HG03064 (cell line): Measurements from ENCODE around the gene SHISA7.

Experiments
- ATAC-seq: cut with Tn5 transposase; IDR thresholded peaks from one replicate; pipeline ENCODE4 v1.9.1; 2021; ENCODE audit warnings: low read depth; ENCODE audit not compliant: unreplicated experiment

Gene SHISA7

DNA sequence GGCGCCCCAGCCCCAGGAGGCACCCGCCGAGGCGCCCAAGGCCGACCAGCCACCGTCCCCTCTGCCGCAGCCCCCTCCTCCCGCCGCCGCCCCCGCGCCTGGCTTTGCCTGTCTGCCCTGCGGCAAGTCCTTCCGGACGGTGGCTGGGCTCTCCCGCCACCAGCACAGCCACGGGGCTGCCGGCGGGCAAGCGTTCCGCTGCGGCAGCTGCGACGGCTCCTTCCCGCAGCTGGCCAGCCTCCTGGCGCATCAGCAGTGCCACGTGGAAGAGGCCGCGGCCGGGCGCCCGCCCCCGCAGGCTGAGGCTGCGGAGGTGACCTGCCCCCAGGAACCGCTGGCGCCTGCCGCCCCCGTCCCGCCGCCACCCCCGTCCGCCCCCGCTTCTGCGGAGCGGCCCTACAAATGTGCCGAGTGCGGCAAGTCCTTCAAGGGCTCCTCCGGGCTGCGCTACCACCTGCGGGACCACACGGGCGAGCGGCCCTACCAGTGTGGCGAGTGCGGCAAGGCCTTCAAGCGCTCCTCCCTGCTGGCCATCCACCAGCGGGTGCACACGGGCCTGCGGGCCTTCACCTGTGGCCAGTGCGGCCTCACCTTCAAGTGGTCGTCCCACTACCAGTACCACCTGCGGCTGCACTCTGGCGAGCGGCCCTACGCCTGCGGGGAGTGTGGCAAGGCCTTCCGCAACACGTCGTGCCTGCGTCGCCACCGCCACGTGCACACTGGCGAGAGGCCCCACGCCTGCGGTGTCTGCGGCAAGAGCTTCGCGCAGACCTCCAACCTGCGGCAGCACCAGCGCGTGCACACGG lies 39.3 kb upstream of the SHISA7 start:
- ATAC-seq, result no peak

- no peak for ATAC-seq
Measured at GRCh38 chr19:55481794-55482155, 38.7 kb upstream of the SHISA7 start.

DNA sequence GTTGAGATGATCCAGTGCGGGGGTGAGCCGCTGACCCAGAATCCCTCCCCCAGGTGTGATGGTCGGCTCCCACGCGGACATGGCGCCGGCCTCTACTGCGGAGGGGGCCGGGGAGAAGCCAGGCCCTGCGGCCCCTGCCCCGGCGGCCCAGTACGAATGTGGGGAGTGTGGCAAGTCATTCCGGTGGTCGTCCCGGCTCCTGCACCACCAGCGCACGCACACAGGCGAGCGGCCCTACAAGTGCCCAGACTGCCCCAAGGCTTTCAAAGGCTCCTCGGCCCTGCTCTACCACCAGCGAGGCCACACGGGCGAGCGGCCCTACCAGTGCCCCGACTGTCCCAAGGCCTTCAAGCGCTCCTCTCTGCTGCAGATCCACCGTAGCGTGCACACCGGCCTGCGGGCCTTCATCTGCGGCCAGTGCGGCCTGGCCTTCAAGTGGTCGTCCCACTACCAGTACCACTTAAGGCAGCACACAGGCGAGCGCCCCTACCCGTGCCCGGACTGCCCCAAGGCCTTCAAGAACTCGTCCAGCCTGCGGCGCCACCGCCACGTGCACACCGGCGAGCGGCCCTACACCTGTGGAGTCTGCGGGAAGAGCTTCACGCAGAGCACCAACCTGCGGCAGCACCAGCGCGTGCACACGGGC lies 38.2 kb upstream of the SHISA7 start:
- no peak for ATAC-seq

- ATAC-seq, result no peak
Measured at GRCh38 chr19:55479451-55480230, 36.5 kb upstream of the SHISA7 start.

GRCh38 chr19:55479045-55479444 lies 35.9 kb upstream of the SHISA7 start:
- no peak for ATAC-seq

DNA sequence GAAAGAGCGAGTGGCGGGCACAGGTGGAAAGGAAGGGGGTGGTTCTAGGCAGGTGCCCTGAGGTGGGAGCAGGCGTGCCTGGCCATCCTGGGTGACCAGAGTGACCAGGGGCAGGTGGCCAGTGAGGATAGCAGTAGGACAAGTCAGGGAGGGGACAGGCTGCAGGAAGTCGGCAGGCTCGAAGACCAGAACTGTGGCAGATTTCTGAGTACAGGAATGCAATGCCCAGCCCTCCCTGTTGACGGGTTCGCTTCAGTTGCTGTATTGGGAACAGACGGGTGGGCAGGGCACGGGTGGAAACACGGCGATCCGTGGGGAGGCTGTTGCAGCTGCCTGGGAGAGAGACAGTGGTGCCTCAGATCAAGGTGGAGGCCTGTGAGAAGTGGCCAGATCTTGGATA lies 35.3 kb upstream of the SHISA7 start:
- ATAC-seq, result no peak

GRCh38 chr19:55477905-55478304 lies 34.8 kb upstream of the SHISA7 start:
- no peak for ATAC-seq

DNA sequence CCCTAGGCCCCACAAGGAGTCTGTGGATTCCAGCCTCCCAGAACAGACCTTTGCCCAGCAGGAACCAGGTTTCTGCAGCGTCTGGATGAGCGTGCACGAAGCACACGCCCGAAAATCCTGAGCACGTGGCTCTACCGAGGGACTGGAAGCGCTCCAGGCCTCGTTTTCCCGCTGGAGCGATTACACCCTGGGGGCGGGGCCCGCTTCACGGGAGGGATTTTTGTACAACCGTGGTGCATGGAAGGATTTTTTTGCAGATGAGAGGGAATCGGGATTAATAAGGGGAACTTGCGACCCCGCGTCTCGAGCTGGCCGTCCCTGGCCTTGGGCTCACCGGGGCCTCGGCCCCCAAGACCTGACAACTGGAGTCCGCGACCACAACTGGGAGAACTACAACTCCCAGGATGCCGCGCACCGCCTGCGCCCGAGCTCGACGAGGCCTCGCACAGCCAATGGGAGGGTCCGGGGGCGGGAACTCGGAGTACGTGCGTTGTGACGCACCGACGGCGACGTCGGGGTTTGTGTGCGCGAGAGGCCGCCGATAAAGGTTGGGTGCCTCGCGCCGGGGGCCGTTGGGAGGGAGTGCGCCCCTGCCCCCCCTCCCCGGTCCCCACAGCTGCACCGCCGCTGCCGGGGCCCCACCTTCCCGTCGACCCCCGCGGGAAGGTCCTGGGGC lies 33.1 kb upstream of the SHISA7 start, which contains the start of gene ZNF628:
Gene ZNF628 (plus strand): TSS at position 518 of the 676 bp plus-strand sequence. CDS start 3,294 bp downstream, outside the sequence.
- ATAC-seq, result peak; percentile 83

DNA sequence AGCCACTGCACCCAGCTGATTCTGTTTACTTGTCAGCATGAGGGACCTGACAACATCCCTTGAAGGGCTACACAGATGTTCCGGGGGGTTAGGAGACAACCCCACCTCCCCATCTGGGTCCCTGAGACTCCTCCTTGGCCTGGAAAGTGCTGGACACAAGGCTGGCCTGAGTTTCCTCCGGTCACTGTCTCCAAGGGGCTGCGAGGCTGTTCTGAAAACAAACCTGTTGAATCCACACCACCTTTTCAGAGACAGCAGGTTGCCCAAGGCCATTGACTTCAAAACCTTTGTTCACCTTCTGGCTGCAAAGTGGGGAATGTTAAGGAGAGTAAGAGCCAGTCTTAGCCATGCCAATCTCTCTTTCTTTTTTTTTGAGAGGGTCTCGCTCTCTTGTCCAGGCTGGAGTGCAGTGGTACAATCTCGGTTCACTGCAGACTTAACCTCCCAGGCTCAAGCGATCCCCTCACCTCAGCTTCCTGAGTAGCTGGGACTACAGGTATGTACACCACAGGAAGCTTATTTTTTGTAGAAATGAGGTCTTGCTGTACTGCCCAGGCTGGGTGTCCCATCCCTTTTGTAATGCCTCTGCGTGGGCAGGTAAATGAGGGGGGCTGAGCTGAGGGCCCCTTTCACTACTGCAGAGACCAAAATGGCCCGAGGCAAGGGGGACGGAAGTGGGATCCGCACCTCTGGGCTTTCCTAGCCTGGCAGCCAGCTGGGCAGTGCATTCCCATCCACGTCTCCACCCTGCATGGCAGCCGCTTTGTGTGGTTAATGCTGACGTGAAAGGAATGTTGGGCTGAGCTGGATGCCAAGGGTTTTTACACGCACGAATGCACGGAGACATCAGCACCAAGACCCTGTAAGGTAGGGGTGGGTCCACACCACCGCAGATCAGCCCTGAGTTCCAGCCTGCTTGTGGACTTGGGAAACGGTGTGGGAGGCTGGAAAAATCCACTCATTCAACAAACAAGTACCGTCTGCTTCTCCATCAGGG lies 31.5 kb upstream of the SHISA7 start:
- ATAC-seq, result no peak

DNA sequence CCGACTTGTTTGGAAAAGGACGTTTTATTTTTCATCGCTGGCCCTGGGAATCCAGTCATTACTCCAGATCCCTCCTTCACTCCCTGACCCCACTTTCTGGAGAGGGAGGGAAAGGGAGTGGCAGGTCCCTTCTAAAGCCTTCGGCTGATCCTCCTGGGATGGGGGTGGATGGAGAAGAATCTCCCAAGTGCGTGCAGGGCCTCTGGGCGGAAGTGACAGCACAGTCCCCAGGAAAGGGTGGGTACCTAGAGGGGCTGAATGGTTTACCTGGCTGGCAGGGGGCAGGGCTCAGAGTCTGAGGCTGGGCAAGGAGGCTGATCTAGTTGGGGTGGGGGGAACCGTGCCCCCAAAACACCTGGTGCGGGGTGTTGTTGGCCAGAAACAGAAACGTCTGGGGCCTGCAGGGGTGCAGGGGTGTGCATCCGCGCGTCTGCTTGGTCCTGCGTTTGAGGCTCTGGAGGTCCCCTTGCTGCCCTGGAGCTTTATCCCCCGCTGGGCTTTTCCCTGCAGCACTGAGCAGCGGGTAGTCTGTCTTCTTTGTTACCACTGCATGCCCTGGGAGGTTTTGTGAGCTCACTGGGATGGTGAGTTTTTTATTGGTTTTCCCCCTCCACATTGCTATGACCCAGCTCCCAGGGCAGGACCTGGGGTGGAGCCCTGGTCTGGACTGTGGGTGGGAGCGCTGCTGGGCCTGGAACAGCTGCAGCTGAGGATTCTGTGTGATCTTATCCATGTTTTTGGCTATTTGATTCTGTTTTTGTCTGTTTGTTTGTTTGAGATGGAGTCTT lies 30.3 kb upstream of the SHISA7 start:
- no peak for ATAC-seq

DNA sequence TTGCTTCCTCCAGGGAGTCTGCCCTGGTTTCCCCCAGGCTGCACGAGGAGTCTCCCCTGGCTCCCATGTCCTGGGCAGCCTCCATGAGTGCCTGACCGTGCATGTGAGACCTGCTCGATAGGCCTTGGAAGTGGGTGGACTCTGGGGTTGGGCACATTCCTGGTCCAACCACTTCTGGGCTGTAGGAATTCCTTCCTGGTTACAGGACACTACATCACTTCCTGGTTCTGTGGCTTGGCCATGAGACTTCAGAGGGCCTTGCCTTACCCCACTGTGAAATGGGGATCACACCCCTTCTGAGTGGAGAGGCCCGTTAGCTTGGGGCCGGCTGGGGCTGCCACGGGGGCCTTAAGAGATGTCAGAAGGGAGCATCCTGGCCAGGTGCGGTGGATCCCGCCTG lies 29.4 kb upstream of the SHISA7 start:
- ATAC-seq, result no peak

GRCh38 chr19:55471266-55471665 lies 28.2 kb upstream of the SHISA7 start:
- no peak for ATAC-seq

DNA sequence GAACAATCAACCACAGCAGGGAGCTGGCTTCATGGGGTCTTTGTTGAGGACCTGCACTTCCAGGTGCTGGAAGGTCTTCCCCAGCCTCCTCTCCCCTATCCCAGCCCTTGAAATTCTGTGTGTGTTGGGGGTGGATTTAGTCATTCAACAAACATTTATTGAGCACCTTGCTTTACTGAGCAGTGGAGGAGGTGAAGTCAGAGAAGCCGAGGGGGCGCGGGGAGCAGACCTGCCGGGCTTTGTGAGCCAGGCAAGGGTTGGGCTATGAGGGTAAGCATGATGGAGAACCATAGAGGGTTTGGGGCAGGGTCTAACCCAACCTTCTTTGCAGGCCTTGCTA lies 24.9 kb upstream of the SHISA7 start:
- no peak for ATAC-seq

DNA sequence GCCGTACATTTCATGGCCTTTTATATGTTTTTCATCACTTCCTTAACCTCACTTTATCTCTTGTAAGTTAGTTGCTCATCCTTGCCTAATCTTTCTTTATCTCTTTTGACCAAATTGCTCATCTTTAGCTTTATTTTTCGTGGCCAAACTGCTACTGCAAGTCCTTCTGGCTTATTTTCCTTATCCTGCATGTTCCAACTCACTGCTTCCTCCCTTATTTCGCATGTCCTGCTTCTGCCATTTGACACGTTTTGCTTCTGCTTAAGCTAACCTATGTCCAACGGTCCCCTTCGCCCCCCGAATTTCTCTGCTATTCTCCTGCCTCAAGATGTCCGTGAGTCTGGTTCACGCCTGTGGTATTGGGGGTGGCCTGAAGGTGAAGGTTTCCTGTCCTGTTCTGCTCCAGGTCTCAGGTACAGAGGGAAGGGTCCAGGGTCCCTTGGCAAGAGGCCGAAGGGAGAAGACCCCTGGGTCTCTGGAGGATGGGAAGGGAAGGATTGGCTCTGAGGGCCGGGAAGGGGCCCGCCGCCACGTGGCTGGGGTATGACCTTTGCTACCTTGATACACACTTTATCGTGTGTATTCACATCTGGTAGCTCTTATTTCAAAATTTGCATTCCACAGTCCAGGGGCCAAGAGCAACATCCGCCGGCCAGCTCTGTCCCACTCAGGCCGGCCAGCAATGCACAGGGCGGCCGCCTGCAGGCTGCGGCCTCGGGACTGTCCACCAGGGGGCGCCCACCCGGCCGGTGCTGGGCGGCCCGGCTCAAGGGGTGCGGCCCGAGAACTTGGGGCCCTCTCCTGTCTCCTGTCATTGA lies 24.3 kb upstream of the SHISA7 start:
- peak; percentile 67 for ATAC-seq

GRCh38 chr19:55466241-55466614 lies 23.1 kb upstream of the SHISA7 start:
- ATAC-seq, result no peak

- no peak for ATAC-seq
Measured at GRCh38 chr19:55465460-55466240, 22.6 kb upstream of the SHISA7 start.

- ATAC-seq, result no peak
Measured at GRCh38 chr19:55464662-55465054, 21.6 kb upstream of the SHISA7 start, which contains the start of gene C19orf85. Gene C19orf85 (minus strand): TSS chr19:55464751. CDS start chr19:55464554, 197 bp downstream.
